22Rv1 (cell line): ENCODE data around the gene SGK2.

ENCODE experiments used
- H3K27ac ChIP-seq: fragments of 450-650 bp; 2 replicates; pipeline ENCODE4 v1.5.1; 2017
- ZFX ChIP-seq: fragments of 450-650 bp; IDR thresholded peaks from 2 replicates; pipeline ENCODE4 v1.6.1; 2017; ENCODE audit warnings: antibody characterized with exemption, borderline replicate concordance
- TF ChIP-seq, protein P1 (sequence below): fragments of 450-650 bp; IDR thresholded peaks from 2 replicates; pipeline ENCODE4 v1.5.1; 2017; ENCODE audit warnings: mild to moderate bottlenecking

Gene SGK2

GRCh38 chr20:43530321-43531090, 28.3 kb upstream of the SGK2 start:
- H3K27ac ChIP-seq, result no peak overlapping the region
- TF ChIP-seq, protein P1, sequence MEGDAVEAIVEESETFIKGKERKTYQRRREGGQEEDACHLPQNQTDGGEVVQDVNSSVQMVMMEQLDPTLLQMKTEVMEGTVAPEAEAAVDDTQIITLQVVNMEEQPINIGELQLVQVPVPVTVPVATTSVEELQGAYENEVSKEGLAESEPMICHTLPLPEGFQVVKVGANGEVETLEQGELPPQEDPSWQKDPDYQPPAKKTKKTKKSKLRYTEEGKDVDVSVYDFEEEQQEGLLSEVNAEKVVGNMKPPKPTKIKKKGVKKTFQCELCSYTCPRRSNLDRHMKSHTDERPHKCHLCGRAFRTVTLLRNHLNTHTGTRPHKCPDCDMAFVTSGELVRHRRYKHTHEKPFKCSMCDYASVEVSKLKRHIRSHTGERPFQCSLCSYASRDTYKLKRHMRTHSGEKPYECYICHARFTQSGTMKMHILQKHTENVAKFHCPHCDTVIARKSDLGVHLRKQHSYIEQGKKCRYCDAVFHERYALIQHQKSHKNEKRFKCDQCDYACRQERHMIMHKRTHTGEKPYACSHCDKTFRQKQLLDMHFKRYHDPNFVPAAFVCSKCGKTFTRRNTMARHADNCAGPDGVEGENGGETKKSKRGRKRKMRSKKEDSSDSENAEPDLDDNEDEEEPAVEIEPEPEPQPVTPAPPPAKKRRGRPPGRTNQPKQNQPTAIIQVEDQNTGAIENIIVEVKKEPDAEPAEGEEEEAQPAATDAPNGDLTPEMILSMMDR, result no peak
- TF ChIP-seq ZFX, result no peak

DNA sequence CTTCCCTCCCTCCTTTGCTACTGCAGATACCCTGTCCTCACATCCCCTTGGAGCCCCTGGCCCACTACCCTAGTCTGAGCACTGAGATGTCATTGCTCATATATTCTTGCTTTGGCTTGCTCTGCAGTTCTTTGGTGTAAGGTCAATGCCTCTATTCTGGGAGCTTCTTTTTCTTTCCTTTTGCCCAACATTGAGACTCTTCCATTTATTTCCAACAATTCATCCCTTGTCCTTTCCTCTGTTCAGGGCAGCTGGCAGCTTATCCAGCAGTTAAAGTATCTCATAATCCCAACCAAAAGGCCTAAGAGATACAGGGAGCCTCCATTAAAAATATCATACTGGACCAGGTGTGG, 27.8 kb upstream of the SGK2 start:
- H3K27ac ChIP-seq, result no peak overlapping the region
- no peak for TF ChIP-seq ZFX
- TF ChIP-seq, protein P1, result no peak

GRCh38 chr20:43532416-43533055, 26.3 kb upstream of the SGK2 start:
- H3K27ac ChIP-seq, result no peak overlapping the region

GRCh38 chr20:43533060-43533459, 25.8 kb upstream of the SGK2 start:
- TF ChIP-seq, protein P1, result no peak
- no peak for TF ChIP-seq ZFX
- no peak overlapping the region for H3K27ac ChIP-seq

More at GRCh38 chr20:43532416-43533055, 26.3 kb upstream of the SGK2 start:
- no peak for TF ChIP-seq ZFX
- TF ChIP-seq, protein P1, result no peak

DNA sequence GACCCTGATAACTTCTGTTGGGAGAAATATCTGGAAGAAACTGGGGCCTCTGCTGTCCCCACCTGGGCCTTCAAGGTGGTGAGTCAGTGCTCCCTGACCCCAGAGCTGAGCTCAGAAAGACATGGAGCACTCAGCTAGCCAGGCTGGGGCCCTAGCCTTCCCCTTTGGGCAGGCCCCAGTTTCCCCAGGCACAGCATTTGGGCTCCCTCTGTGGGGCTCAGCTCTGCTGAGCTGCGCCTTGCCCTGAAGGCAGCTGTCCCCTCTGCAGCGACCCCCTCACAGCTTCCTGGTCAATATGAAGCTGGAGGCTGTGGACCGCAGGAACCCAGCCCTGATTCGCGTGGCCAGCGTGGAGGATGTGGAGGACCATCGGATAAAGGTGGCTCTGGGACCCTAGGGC, 24.8 kb upstream of the SGK2 start:
- no peak for TF ChIP-seq ZFX
- TF ChIP-seq, protein P1, result no peak
- H3K27ac ChIP-seq, result no peak overlapping the region

- no peak for TF ChIP-seq ZFX
- TF ChIP-seq, protein P1, result no peak
- no peak overlapping the region for H3K27ac ChIP-seq
Measured at GRCh38 chr20:43534791-43535350, 24.0 kb upstream of the SGK2 start.

DNA sequence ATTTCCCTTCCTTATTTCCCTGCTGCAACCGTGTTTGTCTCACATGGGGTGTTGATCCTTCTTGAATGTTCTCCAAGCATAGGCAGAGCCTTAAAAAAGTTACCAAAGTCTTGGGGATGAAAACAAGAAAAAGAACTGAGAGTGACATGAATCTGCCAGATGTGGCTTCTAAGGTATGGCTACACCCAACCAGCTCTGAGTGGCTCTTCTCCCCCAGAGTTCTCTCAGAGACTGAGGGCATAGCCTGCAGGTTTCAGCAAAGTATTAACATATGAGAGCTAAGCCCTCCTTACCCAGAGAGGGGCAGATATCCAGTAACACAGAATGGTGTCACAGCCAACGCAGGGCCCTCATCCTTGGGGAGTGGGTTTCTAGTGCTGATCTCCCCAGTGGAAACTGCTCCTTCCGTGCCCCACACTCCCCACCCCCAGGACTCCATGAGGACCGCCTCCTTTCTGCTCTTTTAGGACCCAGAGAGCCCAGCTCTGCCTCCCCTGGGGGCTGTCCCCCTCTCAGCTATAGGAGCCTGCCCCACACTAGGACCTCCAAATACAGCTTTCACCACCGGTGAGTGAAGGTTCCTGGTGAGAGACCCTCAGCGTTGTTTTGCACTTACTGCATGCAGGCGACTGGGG, 23.3 kb upstream of the SGK2 start:
- H3K27ac ChIP-seq, result no peak overlapping the region
- TF ChIP-seq ZFX, result no peak
- TF ChIP-seq, protein P1, result no peak
